Mesodermal cell (in vitro differentiated cells): ENCODE measurements around the gene MRPL11. TPM values are rescaled to one million over a fixed set of nuclear protein-coding genes. Genes with fewer than 3 reads are reported as not detected.

Experiments used
- H3K27ac ChIP-seq: 2 replicates; pipeline ENCODE4 v1.7.0; 2013; ENCODE audit warnings: mild to moderate bottlenecking, low read depth, low read length, moderate library complexity; ENCODE audit not compliant: severe bottlenecking
- H3K36me3 ChIP-seq: 2 replicates; pipeline ENCODE4 v1.7.1; 2013; ENCODE audit warnings: mild to moderate bottlenecking, low read length, moderate library complexity; ENCODE audit not compliant: control insufficient read depth, insufficient read depth
- H3K4me1 ChIP-seq: one replicate; pipeline ENCODE4 v1.7.1; 2013; ENCODE audit warnings: mild to moderate bottlenecking, low read length; ENCODE audit not compliant: insufficient read depth, control insufficient read depth, poor library complexity, severe bottlenecking
- H3K4me3 ChIP-seq: 2 replicates; pipeline ENCODE4 v1.7.0; 2013; ENCODE audit warnings: low read length, control low read depth, mild to moderate bottlenecking; ENCODE audit not compliant: insufficient read depth, poor library complexity, severe bottlenecking; ENCODE audit errors: extremely low read depth
- H3K9me3 ChIP-seq: 2 replicates; pipeline ENCODE4 v1.7.1; 2013; ENCODE audit warnings: mild to moderate bottlenecking, low read length, moderate library complexity; ENCODE audit not compliant: control insufficient read depth
- WGBS, 2 experiments: methylation state at CpG; one replicate each; pipeline ENCODE4 v1.1.5; 2013; ENCODE audit warnings: missing lambda C conversion rate in 2 of 2; ENCODE audit not compliant: insufficient coverage in 2 of 2; 5-methylcytosine and 5-hydroxymethylcytosine counted together
- polyA plus RNA-seq, 2 experiments: library from polyadenylated mRNA; stranded (reverse); fragments of 50-300 nt; gene quantifications; one replicate each; pipeline ENCODE4 v1.2.3, GENCODE V29; 2013

MRPL11 gene
- polyA plus RNA-seq (2013, experiment 1 of 2), result 62.9 TPM
- polyA plus RNA-seq (2013, experiment 2 of 2), result 55.4 TPM

GRCh38 chr11:66438504-66439466 lies at the start of gene MRPL11:
Gene MRPL11 (minus strand): TSS chr11:66438848. CDS start chr11:66438754, 94 bp downstream.
- peaks cover 11% of the 10 kb centered on the region for H3K9me3 ChIP-seq
- WGBS, 2 experiments, result 7 to 12% methylated on average over 34 to 40 of the region's 45 CpGs
- peak within 1 kb of the TSS; percentile 79 for H3K27ac ChIP-seq
- peak within 1 kb of the TSS; percentile 82 for H3K4me3 ChIP-seq
- H3K36me3 ChIP-seq, result peaks cover 23% of the 10 kb centered on the region
- no peaks in the 10 kb centered on the region for H3K4me1 ChIP-seq

DNA sequence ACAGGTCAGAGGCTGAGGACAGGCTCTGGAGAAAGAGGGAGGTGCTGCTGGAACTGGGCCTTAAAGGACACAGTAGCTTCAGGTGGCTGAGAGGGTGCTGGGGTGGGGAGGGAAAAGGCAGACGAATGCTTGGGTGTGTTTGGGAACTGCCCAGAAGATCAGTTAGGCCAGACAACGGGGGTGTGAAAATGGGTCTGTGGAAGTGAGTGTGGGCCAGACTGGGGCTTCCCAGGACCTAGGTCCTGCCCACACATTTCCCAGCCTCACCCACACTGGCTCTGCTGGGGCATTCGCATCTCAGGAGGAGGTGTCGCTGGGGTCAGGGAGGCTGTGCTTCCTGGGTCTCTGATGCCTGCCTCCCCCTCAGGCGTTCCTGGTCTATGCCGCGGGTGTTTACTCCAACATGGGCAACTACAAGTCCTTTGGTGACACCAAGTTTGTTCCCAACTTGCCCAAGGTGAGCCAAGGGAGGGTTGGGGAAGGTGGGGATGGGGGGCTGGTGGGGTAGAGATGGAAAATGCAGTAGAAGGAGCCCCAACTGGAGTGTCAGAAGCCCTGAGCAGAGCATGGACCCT lies 46.2 kb upstream of the MRPL11 start:
- no peak overlapping the region for H3K27ac ChIP-seq
- no peaks in the 10 kb centered on the region for H3K9me3 ChIP-seq
- H3K4me3 ChIP-seq, result no peak overlapping the region
- peaks cover 24% of the 10 kb centered on the region for H3K36me3 ChIP-seq
- H3K4me1 ChIP-seq, result no peaks in the 10 kb centered on the region
- 94 to 98% methylated on average over 5 to 6 of the region's 7 CpGs for WGBS, 2 experiments

- Histone ChIP-seq H3K4me1 (no peaks in the 10 kb centered on the region), H3K27ac (peak within 1 kb of the TSS; percentile 89), H3K36me3 (peaks cover 16% of the 10 kb centered on the region), H3K4me3 (peak within 1 kb of the TSS; percentile 77), H3K9me3 (no peaks in the 10 kb centered on the region)
- 0 to 1% methylated on average over 52 to 58 of the region's 62 CpGs for WGBS, 2 experiments
Observed at GRCh38 chr11:66480117-66480938, 41.7 kb upstream of the MRPL11 start, which contains the start of gene DPP3. Gene DPP3 (plus strand): TSS chr11:66480434. CDS start chr11:66482201, 1,767 bp downstream.

- Histone ChIP-seq H3K4me1 (no peaks in the 10 kb centered on the region), H3K27ac (peak overlapping the region; percentile 89), H3K36me3 (peaks cover 13% of the 10 kb centered on the region), H3K9me3 (no peaks in the 10 kb centered on the region), H3K4me3 (peak overlapping the region; percentile 77)
- WGBS, 2 experiments, result 1 to 7% methylated on average over 20 to 27 of the region's 34 CpGs
Observed at GRCh38 chr11:66479394-66480116, 40.9 kb upstream of the MRPL11 start.

GRCh38 chr11:66478729-66479393 lies 40.2 kb upstream of the MRPL11 start:
- Histone ChIP-seq H3K4me3 (peak overlapping the region; percentile 77), H3K9me3 (no peaks in the 10 kb centered on the region), H3K27ac (no peak overlapping the region), H3K4me1 (no peaks in the 10 kb centered on the region), H3K36me3 (peaks cover 17% of the 10 kb centered on the region)
- WGBS, 2 experiments, result 67 to 92% methylated on average over 3 to 5 of the region's 8 CpGs

- Histone ChIP-seq H3K9me3 (no peaks in the 10 kb centered on the region), H3K4me1 (no peaks in the 10 kb centered on the region), H3K4me3 (no peak overlapping the region), H3K36me3 (peaks cover 14% of the 10 kb centered on the region), H3K27ac (no peak overlapping the region)
- 96 to 97% methylated on average over 8 to 9 of the region's 11 CpGs for WGBS, 2 experiments
Observed at GRCh38 chr11:66477263-66478201, 38.9 kb upstream of the MRPL11 start.

DNA sequence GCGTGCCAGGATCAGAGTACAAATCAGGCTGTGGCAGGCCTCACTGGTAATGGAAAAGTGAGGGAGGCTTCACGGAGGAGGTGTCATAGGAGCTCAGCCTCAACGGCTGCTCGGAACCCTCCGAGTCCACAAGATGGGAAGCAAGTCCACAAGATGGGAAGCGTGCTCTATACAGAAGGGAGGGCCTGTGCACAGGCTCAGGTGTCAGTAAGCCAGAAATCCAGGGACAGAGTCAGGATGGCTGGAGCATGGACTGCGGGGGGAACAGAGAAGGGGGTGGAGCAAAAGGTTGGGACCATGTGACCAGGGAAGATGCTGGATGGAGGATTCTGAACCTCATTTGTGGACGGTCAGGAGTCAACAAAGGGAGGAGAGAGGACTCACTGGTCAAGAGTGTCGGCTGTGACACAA lies 38.2 kb upstream of the MRPL11 start:
- WGBS, 2 experiments, result 78 to 80% methylated on average over 8 to 9 of the region's 9 CpGs
- Histone ChIP-seq H3K27ac (no peak overlapping the region), H3K4me1 (no peaks in the 10 kb centered on the region)

GRCh38 chr11:66476173-66476840 lies 37.7 kb upstream of the MRPL11 start:
- Histone ChIP-seq H3K9me3 (no peaks in the 10 kb centered on the region), H3K4me3 (no peak overlapping the region), H3K4me1 (no peaks in the 10 kb centered on the region), H3K27ac (no peak overlapping the region), H3K36me3 (peaks cover 17% of the 10 kb centered on the region)
- 96 to 99% methylated on average over 7 to 8 of the region's 10 CpGs for WGBS, 2 experiments

More for the DNA sequence above, 38.2 kb upstream of the MRPL11 start:
- peaks cover 17% of the 10 kb centered on the region for H3K36me3 ChIP-seq
- no peak overlapping the region for H3K4me3 ChIP-seq
- no peaks in the 10 kb centered on the region for H3K9me3 ChIP-seq
